Posterior vena cava (tissue), 2 donors: Measurements from ENCODE around the gene COL25A1. TPM values are rescaled to one million over a fixed set of nuclear protein-coding genes. Genes with fewer than 3 reads are reported as not detected.

Experiments used
- DNase-seq: peaks from one replicate; pipeline ENCODE4 v3.0.0-alpha.2; 2020; ENCODE audit warnings: low spot score
- intact Hi-C, 2 donors: fragments of 100-400 bp; cut with DNase I; formaldehyde crosslinking; loops; one replicate each; pipeline versions ENCODE4 v1.14.1 to v1.14.2; 2022 to 2023
- long read RNA-seq, 2 donors: library from polyadenylated mRNA; unstranded; transcript quantifications; one replicate each; pipeline ENCODE4 v2.0.0, GENCODE V29; 2020 to 2021
- total RNA-seq, 2 donors: library from RNA; stranded (reverse); fragmentation: NEBNext Ultra II Directional; extraction: Animal tissue kit (Norgen Biotek cat#: 25700); gene quantifications; one replicate each; pipeline ENCODE4 v1.2.1, GENCODE V29; 2021
- donor health status: DM: yes; HTN: yes; CAD: no.
- donor health status: DM: yes; HTN: yes; CAD: no.

COL25A1 gene
- total RNA-seq: 1 to 10 TPM; 1.0 to 1.1 TPM
- long read RNA-seq, donor 1: 0 reads
- long read RNA-seq, donor 2: 0 reads

GRCh38 chr4:109302361-109303139 is at the start of gene COL25A1:
Gene COL25A1, minus strand, starts transcription at chr4:109302658.
- intact Hi-C loops: no loop called here
- peak; percentile 84 for DNase-seq

GRCh38 chr4:109350121-109350520 is 47.7 kb upstream of the COL25A1 start:
- intact Hi-C loops: no loop called here
- DNase-seq: no peak

GRCh38 chr4:109334129-109335105 is 32.0 kb upstream of the COL25A1 start:
- intact Hi-C loops: no loop called here
- no peak for DNase-seq

GRCh38 chr4:109332926-109333464 is 30.5 kb upstream of the COL25A1 start:
- intact Hi-C loops: no loop called here
- no peak for DNase-seq

GRCh38 chr4:109327641-109328040 is 25.2 kb upstream of the COL25A1 start:
- intact Hi-C loops: no loop called here
- DNase-seq: no peak

GRCh38 chr4:109325698-109326097 is 23.2 kb upstream of the COL25A1 start:
- no peak for DNase-seq
- intact Hi-C loops: no loop called here

- intact Hi-C loops: no loop called here
These were observed 20.9 kb upstream of the COL25A1 start for GRCh38 chr4:109323348-109323747.

GRCh38 chr4:109321232-109321631 is 18.8 kb upstream of the COL25A1 start:
- no peak for DNase-seq

More at GRCh38 chr4:109323348-109323747, 20.9 kb upstream of the COL25A1 start:
- no peak for DNase-seq

GRCh38 chr4:109319684-109320083 is 17.2 kb upstream of the COL25A1 start:
- intact Hi-C loops: no loop called here
- DNase-seq: no peak

More at GRCh38 chr4:109321232-109321631, 18.8 kb upstream of the COL25A1 start:
- intact Hi-C loops: no loop called here

- DNase-seq: no peak
- intact Hi-C loops: no loop called here
These were observed 16.7 kb upstream of the COL25A1 start for GRCh38 chr4:109319156-109319555.

GRCh38 chr4:109315818-109316217 is 13.4 kb upstream of the COL25A1 start:
- no peak for DNase-seq
- intact Hi-C loops: no loop called here

GRCh38 chr4:109315341-109315740 is 12.9 kb upstream of the COL25A1 start:
- intact Hi-C loops: no loop called here
- DNase-seq: no peak

- no peak for DNase-seq
- intact Hi-C loops: no loop called here
These were observed 11.0 kb upstream of the COL25A1 start for GRCh38 chr4:109313168-109314133.

- intact Hi-C loops: no loop called here
These were observed 660 bp upstream of the COL25A1 start for GRCh38 chr4:109303140-109303496.

GRCh38 chr4:109301651-109302360 is 652 bp downstream of the COL25A1 start:
- DNase-seq: peak; percentile 62
- intact Hi-C loops: no loop called here

More at GRCh38 chr4:109303140-109303496, 660 bp upstream of the COL25A1 start:
- no peak for DNase-seq

- intact Hi-C loops: no loop called here
- no peak for DNase-seq
These were observed 4.0 kb downstream of the COL25A1 start for GRCh38 chr4:109298279-109299010.

GRCh38 chr4:109296527-109296926 is 5.9 kb downstream of the COL25A1 start:
- intact Hi-C loops: no loop called here
- no peak for DNase-seq
